HG02763 (cell line): Measurements from ENCODE around the gene TANGO2.

Source experiments
- ATAC-seq: cut with Tn5 transposase; IDR thresholded peaks from one replicate; pipeline ENCODE4 v1.9.1; 2021; ENCODE audit warnings: mild to moderate bottlenecking, moderate library complexity; ENCODE audit not compliant: unreplicated experiment

Gene TANGO2

DNA sequence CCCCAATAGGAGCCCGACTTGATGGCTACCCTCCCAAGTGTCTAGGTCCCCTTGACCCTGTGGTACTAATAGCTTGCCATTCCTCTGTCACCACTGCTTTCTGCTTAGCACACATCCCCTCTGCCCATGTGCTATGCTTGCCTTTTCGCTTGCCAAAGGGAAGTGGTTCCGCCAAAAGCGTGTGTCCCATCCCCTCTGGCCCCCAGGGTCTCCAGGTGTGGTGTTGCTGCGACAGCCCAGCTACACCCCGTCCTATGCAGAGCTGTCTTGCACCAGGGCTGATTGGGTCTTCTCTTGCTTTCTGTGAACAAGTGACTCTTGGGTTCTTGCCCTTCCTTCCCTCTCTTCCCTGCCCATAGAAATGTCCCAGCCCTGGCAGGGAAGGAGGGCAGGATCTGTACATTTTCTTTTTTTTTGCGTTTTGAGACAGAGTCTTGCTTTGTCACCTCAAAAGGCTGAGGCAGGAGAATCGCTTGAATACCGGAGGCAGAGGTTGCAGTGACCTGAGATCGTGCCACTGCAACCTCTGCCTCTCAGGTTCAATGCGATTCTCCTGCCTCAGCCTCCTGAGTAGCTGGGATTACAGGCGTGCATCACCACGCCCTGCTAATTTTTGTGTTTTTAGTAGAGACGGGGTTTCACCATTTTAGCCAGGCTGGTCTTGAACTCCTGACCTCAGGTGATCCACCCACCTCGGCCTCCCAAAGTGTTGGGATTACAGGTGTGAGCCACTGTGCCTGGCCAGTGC is 3.9 kb downstream of the TANGO2 start:
- no peak for ATAC-seq

DNA sequence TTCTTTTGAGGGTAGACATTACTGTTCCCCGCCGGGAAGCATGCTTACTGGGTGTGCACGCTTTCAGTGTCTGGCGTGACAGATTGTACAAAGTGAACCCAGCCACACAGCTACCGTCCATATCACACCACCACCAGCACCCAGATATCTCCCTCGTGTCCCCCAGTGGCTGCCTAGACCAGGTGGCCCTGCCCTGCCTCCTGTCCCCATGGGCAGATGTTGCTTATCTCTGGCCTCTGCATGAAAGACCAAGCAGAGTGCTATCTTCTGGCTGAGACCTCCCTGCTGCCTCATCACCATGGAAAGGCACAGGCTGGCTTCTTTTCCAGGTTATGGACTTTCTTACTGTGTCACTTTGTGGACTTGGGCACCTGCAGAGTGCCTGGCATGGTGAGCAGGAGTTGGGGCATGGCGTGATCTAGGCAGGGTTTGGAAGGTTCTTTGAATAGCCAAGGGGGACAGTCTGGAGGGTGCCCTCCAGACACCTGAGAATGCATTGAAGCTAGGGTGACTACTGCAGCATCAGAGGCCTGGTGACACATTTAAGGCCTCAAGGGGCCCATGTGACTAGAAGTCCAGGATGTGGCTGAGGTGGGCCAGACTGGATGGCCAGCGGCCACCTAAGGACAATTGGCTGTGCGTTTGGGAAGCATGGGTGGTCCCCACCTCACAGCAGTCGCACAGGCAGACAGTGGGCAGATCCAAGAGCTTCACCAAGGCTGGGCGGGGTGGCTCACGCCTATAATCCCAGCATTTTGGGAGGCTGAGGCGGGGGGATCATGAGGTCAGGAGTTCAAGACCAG is 4.7 kb downstream of the TANGO2 start:
- ATAC-seq = no peak

DNA sequence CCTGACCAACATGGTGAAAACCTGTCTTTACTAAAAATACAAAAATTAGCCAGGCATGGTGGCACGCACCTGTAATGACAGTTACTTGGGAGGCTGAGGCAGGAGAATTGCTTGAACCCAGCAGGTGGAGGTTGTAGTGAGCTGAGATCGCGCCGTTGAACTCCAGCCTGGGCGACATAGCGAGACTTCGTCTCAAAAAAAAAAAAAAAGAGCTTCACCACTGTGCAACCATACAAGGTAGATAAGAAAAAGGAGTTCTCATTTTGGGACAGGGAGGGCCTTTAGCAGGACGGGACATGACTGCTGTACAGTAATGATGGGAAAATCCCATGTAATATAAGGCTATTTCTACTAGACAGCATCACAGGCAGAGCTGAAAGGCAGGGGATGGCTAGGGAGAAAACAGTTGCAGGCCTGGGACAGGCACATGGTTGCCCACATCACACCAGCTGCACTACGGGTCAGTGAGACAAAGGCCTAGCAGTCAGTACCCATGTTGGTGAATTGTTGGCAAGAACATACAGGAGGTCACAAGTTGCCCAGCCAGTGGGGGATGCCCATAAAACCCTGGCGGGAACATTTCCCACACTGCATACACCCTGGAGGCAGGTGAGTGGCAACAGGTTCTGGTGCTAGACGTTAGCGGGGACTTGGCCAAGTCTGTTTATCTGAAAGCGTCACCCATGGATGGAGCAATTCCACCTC is 5.4 kb downstream of the TANGO2 start:
- no peak for ATAC-seq

DNA sequence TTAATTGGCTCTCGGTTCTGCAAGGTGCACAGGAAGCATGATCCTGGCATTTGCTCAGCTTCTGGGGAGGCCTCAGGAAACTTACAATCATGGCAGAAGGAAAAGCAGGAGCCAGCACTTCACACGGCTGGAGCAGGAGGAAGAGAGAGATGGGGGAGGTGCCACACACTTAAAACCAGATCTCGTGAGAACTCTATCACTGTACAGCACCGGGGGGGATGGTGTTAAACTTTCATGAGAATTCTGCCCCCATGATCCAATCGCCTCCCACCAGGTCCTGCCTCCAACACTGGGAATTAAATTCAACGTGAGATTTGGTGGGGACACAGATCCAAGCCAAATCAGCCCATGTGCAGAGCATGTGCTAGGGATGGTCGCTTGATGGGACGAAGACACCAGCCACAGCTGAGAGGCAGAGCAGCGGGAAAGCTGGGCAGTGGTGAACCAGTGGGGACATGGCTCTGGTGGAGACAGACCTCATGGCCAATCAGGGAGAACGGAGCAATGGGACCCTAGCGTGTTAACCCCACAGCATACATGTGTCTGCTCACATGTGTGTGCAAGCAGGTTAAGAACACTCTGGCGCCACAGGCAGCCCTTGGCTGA is 6.2 kb downstream of the TANGO2 start:
- ATAC-seq = no peak

DNA sequence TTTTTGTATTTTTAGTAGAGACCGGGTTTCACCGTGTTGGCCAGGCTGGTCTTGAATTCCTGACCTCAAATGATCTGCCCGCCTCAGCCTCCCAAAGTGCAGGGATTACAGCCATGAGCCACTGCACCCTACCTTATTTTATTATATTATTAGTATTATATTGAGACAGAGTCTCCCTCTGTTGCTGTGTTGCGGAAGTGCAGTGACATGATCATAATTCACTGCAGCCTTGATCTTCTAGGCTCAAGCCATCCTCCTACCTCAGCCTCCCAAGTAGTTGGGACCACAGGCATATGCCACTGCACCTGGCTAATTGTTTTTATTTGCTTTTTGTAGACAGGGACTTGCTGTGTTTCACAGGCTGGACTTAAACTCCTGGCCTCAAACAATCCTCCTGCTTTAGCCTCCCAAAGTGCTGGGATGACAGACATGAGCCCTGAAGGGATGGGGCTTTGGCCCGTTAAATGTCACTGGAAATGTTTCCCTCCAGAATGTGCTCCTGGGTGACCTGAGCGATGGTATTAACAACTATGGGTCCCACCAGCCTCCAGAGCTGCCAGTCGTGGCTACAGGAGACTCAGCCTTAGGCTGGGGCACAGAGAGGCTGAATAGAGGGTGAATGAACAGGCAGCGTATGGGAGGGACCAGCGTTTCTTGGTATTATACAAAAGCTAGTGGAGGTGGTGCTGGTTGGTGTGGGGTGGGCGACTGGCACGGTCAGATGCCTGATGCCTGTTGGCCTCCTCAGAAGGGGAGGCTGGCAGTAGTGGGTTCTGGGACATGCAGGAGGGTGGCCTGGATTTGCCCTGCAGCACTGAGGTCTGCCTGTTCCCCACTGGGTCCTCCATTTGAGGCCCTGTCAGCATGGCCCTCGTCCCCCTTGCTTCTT is 7.3 kb downstream of the TANGO2 start:
- ATAC-seq = no peak

DNA sequence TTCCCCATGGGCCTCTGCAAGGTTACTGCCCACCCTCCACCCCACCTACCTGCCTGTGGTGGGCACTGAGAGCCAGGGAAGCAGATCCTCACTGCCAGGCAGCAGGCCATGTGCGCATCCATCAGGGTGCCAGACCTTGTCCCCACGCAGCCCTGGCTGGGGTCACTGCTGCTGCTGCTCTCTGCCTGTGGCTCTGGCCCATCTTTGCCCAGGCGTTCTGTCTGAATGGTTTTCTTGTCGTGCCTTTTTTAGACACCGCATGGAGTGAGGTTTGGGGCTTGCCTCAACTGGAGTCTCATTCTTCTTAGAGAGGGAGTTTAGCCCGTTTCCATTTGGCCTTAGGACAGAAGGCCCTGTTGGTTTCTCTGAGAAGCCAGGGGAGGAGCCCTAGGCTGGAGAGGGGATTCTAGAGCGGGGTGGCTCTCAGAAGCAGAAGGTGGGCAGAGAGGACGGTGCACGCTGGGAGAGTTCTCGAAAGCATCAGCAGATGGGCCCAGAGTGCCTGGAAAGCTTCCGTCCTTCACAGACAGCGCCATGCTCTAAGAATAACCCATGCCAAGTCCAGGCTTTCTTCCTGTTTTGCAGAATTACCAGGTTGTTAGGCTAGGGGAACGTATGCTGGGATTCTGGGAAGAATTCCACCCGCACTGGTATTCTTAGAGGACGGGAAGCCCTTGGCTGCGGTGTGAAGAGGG is 8.1 kb downstream of the TANGO2 start:
- ATAC-seq = no peak

DNA sequence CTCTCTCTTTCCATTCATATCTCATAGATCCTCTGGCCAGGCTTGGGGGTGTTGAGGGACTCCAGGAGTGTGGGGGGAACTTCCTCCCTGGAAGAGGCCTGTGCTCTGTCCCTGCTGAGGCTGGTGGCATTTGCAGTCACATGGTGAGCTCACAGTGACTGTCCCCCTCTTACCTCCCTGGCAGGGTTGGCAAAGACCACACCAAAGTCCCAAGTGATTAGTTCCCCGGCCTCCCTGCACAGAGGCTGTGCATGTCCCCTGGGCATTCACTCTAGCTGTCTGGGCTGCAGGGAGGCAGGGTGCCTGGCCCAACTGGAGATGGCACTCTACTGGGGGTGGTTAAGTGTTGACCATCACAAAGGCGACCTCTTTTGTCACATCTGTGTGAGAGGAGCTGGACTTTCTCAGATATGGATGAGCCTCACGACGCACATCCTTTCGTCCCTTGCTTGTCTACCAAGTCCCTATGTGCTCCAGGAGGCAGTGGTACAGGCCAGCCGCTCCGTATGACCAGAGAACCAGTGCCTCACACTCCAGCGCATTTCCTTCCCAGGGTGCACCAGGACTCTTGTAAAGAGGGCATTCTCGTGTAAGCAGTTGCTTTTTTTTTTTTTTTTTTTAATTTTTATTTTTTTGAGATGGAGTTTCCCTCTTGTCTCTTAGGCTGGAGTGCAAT is 8.8 kb downstream of the TANGO2 start:
- ATAC-seq = no peak

DNA sequence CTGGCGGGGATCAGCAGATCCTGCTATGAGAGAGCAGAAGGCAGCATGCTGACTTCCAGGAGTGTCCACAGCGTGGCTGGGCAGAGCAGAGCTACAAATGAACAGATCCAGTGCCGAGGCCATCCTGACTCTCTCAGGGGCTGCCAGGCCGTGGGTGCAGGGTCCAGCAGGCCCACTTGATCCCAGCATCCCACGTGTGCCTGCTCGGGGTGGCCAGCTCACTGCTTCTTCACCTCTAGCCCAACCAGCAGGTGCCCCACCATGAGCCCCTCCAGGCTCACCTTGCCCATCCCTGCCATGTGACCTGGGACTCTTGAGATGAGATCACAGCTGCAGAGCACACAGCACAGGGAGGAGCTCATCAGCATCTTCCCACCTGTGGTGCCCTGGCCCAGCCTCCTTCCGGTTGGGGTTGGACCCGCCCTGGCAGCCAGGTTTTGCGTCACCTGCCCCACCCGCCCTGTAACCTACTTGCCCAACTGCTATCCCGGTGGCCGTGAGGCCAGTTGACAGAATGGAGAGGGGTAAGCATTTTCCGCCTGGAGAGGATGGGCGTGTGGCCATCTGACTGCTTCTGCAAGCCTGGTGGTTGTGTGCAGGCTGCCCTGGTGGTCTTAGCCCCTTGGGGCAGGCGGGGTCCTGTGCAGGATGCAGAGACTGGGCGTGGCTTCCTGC is 11.0 kb downstream of the TANGO2 start:
- ATAC-seq = no peak

DNA sequence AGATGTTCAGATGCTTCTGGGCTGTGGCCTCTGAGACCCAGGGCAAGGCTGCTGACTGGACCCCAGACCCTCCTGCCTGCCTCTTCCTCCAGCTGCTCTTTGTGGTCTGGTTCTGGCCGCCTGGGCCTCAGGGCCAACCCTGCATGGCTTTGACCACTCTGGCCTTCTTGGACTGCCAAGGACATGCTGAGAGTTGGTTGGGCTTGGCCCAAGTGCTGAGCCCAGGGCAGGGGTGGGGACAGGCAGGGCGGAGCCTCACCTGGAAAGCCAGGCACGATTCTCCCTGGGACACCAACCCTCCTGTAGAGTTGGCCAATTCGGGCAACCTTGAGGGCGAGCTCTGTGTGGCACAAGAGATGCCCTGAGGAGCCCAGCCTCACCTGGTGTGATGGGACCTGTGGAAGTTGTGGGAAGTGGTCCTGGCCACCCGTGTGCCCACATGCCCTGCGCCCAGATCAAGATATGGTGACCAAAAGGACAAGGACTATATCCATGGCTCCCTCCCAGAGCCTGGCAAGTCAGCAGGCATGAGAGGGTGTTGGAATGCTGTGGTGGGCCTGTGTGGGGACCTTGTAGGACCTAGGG is 11.6 kb downstream of the TANGO2 start:
- ATAC-seq = no peak

DNA sequence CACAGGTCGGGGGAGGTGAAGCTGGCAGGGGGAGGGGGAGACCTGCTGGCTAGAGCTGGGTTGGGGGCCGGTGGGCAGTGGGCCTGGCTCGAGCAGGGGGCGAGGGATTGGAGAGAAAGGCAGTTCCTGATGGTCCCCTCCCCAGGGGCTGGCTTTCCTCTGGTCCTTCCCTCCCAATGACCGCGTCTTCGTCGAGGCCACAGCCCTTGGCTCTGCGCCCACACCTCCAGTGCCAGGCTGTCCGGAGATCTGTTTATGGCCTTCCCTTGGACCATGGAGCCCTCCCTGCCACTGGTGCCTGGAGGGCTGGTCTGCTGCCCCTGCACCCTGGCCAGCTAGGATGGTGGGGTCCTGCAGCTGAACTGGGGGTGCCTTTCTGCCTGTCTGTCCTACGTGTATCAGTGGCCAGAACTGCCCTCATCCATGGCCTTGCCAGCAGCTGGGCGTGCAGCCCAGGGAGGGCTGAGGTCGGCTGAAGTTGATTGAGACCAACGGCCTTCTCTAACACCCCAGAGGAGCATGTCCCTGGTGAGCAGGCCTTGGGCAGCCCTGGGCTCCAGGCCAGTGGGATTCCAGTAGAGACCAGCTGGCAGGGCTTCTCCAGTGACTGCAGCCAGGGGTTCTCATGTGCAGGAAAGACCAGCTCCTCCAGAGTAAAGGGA is 12.3 kb downstream of the TANGO2 start:
- no peak for ATAC-seq

DNA sequence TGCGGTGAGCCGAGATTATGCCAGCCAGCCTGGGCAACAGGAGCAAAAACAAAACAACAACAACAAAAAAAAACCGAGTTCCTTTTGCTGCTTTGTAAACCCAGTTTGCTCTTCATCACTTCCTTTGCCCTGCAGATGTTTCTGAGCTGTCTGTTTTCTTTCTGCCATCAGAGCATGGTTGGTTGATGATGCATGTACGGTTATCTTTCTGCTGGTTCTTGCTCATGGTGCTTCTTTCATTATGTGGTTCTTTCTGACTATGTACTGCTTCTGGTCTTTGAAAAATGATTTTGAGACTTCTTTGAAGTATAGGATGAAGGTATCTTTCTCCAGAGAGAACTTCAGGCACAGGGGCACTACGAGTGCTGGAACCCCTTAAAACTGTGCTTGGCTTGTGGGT is 13.2 kb downstream of the TANGO2 start:
- no peak for ATAC-seq

DNA sequence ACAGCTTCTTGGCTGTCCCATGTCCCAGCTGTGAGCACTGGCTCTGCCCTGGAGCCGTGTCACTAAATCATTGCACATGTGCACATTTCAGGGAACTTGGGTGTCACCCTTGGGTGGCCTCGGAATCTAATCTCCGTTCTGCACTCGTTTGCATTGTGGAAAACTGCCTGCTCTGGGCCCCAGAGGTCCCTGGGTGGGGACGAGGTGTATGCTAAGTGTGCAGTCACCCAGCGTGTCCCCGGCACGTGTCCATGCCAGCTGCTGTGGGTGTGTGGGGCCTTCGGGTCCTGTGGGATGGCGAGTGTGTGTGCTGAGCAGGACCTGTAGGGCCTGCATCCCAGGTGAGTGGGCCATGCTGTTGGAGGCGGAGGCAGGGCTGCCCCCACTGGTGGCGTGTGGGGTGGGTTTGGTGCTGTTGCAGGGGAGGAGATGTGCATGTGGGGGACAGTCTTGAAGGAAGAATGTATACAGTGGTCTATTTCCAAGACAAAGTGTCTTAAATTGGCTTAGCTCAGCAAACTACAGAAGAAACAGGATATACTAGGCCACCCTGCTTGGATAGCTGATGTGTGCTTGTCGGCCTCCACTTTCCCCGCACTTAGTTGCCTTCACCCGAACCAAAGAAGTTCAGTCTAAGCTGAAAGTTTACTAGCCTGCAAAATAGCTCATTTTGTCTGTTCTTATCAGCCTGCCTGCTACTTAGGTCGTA is 14.6 kb downstream of the TANGO2 start:
- ATAC-seq = no peak

DNA sequence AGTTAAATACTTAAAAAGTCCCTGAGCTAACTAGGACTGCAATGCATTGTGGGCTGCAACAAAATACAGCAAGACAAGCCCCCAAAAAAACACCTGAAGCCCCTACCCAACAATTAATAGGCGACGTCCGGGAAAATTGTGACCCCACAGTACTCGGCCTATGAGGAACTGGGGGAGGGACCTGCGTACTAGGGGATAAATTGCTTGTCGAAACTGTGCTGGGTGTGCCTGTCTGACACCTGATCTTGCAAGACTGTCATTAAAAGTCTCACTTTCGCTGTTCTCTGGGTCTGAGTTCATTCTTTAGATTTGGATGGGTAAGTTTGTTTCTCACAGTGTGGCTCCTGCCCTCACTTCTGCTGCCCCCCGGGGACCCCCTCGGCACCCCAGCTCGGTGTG is 15.2 kb downstream of the TANGO2 start:
- no peak for ATAC-seq

DNA sequence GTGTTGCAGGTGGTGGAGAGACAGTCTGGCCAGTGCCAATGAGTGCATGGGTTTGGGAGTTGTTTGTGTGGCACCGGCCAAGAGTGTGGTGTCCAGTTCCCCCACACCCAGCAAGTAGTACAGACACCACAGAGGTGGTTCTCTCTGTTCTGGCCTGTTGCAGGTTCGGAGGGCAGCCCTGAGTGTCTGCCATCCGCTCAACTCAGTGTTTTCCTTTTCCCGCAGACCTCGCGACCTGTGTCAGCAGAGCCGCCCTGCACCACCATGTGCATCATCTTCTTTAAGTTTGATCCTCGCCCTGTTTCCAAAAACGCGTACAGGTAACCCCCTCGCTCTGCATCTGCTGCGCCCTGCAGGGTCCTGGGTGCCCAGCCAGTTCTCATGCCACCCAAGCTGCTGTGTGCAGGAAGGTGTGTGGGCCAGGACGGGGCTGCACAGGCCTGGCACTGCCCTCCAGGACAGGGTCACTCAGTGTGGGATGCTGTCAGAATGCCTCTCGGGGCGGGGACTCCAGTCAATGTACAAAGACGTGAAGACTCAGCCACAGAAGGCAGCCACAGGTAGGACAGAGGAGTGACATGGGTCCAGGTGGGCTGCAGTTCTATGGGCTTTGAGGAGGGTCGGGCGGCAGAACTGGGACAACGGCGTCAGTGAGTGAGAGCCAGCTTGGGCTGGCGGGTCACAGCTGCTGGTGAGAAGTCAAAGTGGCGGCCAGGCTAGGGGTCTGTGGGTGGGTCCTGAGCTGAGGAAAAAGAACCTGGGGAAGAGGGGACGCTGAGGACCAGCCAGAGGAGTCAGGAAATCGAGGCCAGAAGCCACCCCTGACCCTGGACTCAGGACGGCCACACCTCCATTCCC is 15.9 kb downstream of the TANGO2 start:
- no peak for ATAC-seq

DNA sequence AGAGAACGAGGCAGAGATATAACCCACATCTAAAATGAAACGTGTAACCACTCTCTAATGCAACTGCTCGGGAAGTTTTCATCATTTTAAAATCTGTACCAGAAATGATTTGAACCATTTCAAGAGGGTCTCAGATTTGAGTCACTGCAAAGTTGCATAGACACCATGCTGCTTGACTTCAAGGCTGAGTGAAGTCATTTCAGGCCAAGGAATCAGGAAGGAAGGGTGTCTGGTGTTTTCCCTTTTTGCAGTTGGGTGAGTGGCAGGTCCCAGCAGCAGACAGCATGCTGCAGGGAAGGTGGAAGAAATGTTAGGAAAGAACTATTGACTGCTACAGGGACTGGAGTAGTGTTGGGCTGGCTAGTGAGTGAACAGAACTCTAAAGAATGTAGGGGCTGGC is 16.5 kb downstream of the TANGO2 start:
- no peak for ATAC-seq

DNA sequence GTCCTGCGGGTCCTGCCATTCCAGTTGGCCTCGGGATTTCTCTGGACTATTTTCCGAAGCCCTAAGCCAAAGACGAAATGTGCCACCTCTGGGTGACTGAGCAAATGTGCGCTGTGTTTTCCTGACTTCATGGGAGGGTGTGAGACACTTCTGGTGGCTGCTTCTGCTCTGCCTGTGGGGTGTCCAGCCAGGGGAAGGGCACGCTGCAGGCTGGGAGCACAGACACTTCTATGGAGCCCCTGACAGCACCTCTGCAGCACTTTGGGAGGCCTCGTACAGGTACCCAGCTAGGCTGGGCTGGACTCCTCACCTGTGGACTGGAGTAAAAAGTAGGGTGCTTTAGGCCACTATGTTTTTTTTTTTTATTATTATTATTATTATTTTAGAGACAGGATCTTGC is 17.7 kb downstream of the TANGO2 start:
- ATAC-seq = no peak
